HG03521 (cell line): ENCODE data around the gene MED8.
"Not testable (repeated sequence)": the region's sequence is repeated elsewhere in the genome, so short reads cannot be mapped to it uniquely, and the experiment has no call there.

Experiments
- ATAC-seq: cut with Tn5 transposase; IDR thresholded peaks from one replicate; pipeline ENCODE4 v1.9.1; 2021; ENCODE audit warnings: mild to moderate bottlenecking, moderate library complexity; ENCODE audit not compliant: unreplicated experiment

MED8 gene

GRCh38 chr1:43422995-43423671 lies 33.5 kb upstream of the MED8 start:
- ATAC-seq, result no peak

- ATAC-seq, result no peak
These were observed 32.6 kb upstream of the MED8 start for GRCh38 chr1:43421976-43422750.

DNA sequence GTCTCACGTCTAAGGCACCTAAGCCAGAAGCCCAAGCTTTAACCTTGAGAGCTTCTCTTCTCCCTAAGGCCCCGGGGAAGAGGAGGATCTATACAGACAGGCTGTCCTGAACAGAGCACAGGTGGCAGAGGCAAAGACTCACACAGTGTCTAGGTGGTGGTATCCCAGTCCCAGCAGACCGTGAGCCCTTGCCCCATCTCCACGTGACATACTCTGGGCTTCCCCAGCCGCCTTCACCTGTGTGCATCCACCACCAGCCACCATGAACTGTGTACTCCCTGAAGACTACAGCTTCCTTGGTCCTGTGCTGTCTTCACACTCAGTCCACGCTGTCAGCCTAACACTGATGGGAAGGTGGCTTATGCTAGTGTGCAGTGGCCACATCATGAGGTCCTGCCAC lies 31.8 kb upstream of the MED8 start:
- ATAC-seq, result no peak

GRCh38 chr1:43420874-43421273 lies 31.3 kb upstream of the MED8 start:
- no peak for ATAC-seq

DNA sequence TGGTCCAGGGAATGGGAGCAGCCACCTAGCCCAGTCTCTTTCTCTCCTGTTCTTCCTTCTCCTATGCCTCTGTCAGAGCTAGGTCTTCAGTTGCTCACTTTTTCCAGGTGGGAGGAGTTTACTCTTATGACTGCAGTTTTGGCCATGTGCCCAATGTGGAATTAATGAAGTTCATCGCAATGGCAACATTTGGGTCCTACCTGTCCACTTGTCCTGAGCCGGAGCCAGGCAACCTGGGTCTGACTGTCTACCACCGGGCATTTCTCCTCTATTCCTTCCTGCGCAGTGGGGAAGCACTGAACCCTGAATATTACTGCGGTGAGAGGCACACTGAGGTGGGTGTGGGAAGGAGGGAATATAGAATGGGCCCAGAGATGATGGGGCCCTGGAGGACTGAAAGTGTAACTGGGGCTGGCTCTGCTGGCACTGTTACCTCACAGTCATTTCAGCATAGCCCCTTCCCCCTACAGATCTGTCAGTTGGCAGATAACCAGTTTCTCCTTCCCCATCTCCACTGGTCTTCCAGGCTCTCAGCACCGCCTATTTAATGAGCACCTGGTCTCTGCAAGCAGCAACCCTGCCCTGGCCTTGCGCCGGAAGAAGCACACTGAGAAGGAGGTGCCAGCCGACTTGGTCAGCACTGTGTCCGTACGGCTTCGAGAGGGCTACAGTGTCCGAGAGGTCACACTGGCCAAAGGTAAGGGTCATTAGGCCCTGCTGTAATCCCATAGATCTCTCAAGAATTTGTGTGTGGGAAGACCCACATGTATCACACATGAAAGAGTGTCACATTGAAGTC lies 30.2 kb upstream of the MED8 start:
- ATAC-seq, result no peak

DNA sequence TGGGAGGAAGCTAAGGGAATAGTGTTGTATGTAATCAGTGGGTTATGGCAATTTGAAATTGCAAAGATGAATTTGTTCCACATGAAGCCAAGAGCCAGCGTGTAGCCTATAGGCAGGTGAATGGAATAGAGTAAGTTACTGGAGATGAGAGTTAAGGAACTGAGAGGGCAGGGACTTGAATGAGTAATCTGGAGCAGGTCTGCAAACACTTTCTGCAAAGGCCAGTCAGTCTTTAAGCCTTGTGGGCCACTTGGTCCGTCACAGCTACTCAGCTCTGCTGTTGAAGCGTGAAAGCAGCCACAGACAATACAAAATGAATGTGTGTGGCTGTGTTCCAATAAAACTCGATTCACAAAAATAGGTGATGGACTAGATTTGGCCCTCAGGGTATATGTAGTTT lies 29.3 kb upstream of the MED8 start:
- no peak for ATAC-seq

GRCh38 chr1:43415901-43416300 lies 26.3 kb upstream of the MED8 start:
- ATAC-seq, result no peak

- ATAC-seq, result no peak
These were observed 25.1 kb upstream of the MED8 start for GRCh38 chr1:43414634-43415223.

- ATAC-seq, result not testable (repeated sequence)
These were observed 23.8 kb upstream of the MED8 start for GRCh38 chr1:43413426-43413825.

- no peak for ATAC-seq
These were observed 21.0 kb upstream of the MED8 start for GRCh38 chr1:43410571-43410970.

- no peak for ATAC-seq
These were observed 16.3 kb upstream of the MED8 start for GRCh38 chr1:43405876-43406234.

DNA sequence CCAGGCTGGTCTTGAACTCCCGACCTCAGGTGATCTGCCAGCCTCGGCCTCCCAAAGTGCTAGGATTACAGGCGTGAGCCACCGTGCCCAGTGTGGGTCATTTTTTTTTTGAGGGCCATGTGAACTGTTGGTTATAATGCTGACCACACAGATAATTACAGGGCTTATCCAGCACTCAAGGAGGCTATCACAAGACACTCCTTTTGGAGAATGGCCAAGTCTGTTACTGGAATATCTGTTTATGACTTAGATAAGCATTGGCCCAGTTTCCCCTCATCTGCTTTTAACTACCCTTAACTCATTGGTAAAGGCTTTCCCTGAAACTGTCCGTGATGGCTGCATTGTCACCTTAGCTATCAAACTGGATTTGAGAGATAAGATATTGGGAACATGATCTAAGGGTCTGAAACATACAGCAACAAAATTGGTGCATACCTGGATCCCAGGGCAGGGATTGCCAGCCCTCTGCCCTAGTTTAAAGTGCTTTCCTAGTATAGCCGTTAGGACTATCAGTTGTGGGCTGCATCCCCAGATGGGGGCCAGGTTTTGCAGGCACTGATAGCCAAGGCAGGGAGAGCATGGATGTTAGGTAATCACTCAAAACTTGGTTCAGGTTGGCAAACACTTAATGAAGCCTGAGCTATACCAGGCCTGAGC lies 15.7 kb upstream of the MED8 start:
- no peak for ATAC-seq

- no peak for ATAC-seq
These were observed 14.8 kb upstream of the MED8 start for GRCh38 chr1:43404353-43404752.

GRCh38 chr1:43402089-43402865 lies 12.7 kb upstream of the MED8 start:
- ATAC-seq, result no peak

GRCh38 chr1:43400441-43400840 lies 10.8 kb upstream of the MED8 start:
- ATAC-seq, result not testable (repeated sequence)

- no peak for ATAC-seq
These were observed 8.6 kb upstream of the MED8 start for GRCh38 chr1:43398227-43398626.

DNA sequence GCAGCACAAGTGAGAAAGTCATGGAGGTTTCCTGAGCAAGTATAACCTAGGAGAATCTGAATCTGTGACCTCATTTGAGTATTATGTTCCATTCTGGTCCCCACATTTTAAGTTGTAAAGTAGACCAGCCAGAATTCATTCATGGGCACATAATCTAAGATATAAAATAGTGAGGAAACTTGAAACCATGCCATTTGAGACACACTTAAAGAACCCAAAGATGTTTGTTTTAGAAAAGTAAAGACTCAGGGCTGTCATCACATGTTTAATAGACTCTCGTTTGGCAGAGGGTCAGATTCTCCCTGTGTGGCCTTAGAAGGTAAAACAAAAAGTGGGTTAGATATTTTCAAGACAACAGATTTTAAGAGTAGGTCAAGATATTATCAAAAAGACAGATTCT lies 6.5 kb upstream of the MED8 start:
- ATAC-seq, result no peak

- ATAC-seq, result no peak
These were observed 5.9 kb upstream of the MED8 start for GRCh38 chr1:43395523-43395922.

DNA sequence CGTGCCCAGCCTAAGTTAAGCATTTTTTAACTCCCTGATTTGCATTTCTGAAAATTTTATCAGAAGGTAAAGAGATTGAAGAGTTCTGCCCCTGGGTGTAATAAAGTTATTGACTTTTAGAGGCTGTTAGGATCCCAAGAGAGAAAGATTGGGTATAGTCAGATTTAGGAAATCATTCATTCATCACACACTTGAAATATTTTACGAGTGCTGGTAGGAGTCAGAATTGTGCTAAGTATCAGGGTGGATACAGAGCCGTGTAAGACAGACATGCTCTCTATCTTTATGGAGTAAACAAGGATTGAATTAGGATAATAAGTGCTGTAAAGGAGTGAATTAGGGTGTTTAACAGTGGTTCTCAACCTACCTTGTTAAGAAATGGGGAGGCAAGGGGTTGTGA lies 3.1 kb upstream of the MED8 start:
- no peak for ATAC-seq

- ATAC-seq, result no peak
These were observed 987 bp downstream of the MED8 start for GRCh38 chr1:43388613-43389012.
